ENCODE results near the gene ANP32B. TPM values are rescaled to one million over a fixed set of nuclear protein-coding genes. Genes with fewer than 3 reads are reported as not detected.
"Not testable (repeated sequence)": the region's sequence is repeated elsewhere in the genome, so short reads cannot be mapped to it uniquely, and the experiment has no call there.

Gene ANP32B
- total RNA-seq, 3 donors from 2014 or later (not counting 1 experiment from before 2014, with no cell fraction given): 89.9 to 107 (median 100) TPM

- Mint-ChIP-seq H3K27me3 (ENCODE audit: low read depth in 2 of 2) (no peaks in the 10 kb centered on the region), H3K27ac (peak overlapping the region; percentile 3 to 62), H3K4me3 (no peak overlapping the region), H3K4me1 (peaks cover 0 to 5% of the 10 kb centered on the region in 2 donors), H3K36me3 (peaks cover 8% of the 10 kb centered on the region), H3K9me3 (no peaks in the 10 kb centered on the region)
- WGBS (ENCODE audit: insufficient coverage): 77% methylated on average over 1 of the region's 1 CpG
- no peak overlapping the region for H3K4me3 ChIP-seq (ENCODE audit: low read length)
- no peak for DNase-seq
- no peaks in the 10 kb centered on the region for H3K9me3 ChIP-seq (ENCODE audit: control insufficient read depth, insufficient read depth, low read length)
- TF ChIP-seq CTCF (IDR thresholded peaks at IDR 0.05): no peak
- intact Hi-C loops (cut with micrococcal nuclease): no loop called here
- no peak overlapping the region for H3K27ac ChIP-seq (ENCODE audit: low read length)
- no peaks in the 10 kb centered on the region for H3K27me3 ChIP-seq (ENCODE audit: control insufficient read depth, insufficient read depth, low read length)
- no peak for ATAC-seq
- H3K4me1 ChIP-seq (ENCODE audit: control insufficient read depth, insufficient read depth, low read length): no peaks in the 10 kb centered on the region
- peaks cover 63% of the 10 kb centered on the region for H3K36me3 ChIP-seq (ENCODE audit: control insufficient read depth, insufficient read depth, low read length)
Observed at GRCh38 chr9:98017306-98017705, 34.2 kb downstream of the ANP32B start.

- no peak overlapping the region for H3K27ac ChIP-seq (ENCODE audit: low read length)
- Mint-ChIP-seq H3K36me3 (peaks cover 5% of the 10 kb centered on the region), H3K4me1 (peaks cover 0 to 5% of the 10 kb centered on the region in 2 donors), H3K27ac (peak overlapping the region in 1 of 2 donors; percentile 31), H3K9me3 (no peaks in the 10 kb centered on the region), H3K27me3 (ENCODE audit: low read depth in 2 of 2) (no peaks in the 10 kb centered on the region), H3K4me3 (no peak overlapping the region)
- no peaks in the 10 kb centered on the region for H3K9me3 ChIP-seq (ENCODE audit: control insufficient read depth, insufficient read depth, low read length)
- H3K4me1 ChIP-seq (ENCODE audit: control insufficient read depth, insufficient read depth, low read length): no peaks in the 10 kb centered on the region
- H3K36me3 ChIP-seq (ENCODE audit: control insufficient read depth, insufficient read depth, low read length): peaks cover 53% of the 10 kb centered on the region
- intact Hi-C loops (cut with micrococcal nuclease): no loop called here
- no peak for ATAC-seq
- H3K4me3 ChIP-seq (ENCODE audit: low read length): no peak overlapping the region
- H3K27me3 ChIP-seq (ENCODE audit: control insufficient read depth, insufficient read depth, low read length): no peaks in the 10 kb centered on the region
- no peak for DNase-seq
- no peak for TF ChIP-seq CTCF (IDR thresholded peaks at IDR 0.05)
- WGBS (ENCODE audit: insufficient coverage): 98% methylated on average over 5 of the region's 5 CpGs
Observed at GRCh38 chr9:98018347-98018746, 35.2 kb downstream of the ANP32B start.

GRCh38 chr9:98019098-98019497, 36.0 kb downstream of the ANP32B start:
- Mint-ChIP-seq H3K27me3 (ENCODE audit: low read depth in 2 of 2) (no peaks in the 10 kb centered on the region), H3K9me3 (no peaks in the 10 kb centered on the region), H3K27ac (peak overlapping the region in 1 of 2 donors; percentile 31), H3K4me1 (peaks cover 0 to 5% of the 10 kb centered on the region in 2 donors), H3K36me3 (peaks cover 5% of the 10 kb centered on the region), H3K4me3 (no peak overlapping the region)
- intact Hi-C loops (cut with micrococcal nuclease): no loop called here
- H3K27me3 ChIP-seq (ENCODE audit: control insufficient read depth, insufficient read depth, low read length): no peaks in the 10 kb centered on the region
- no peaks in the 10 kb centered on the region for H3K4me1 ChIP-seq (ENCODE audit: control insufficient read depth, insufficient read depth, low read length)
- H3K9me3 ChIP-seq (ENCODE audit: control insufficient read depth, insufficient read depth, low read length): no peaks in the 10 kb centered on the region
- no peak for ATAC-seq
- no peak overlapping the region for H3K27ac ChIP-seq (ENCODE audit: low read length)
- no peak for DNase-seq
- H3K4me3 ChIP-seq (ENCODE audit: low read length): no peak overlapping the region
- peaks cover 47% of the 10 kb centered on the region for H3K36me3 ChIP-seq (ENCODE audit: control insufficient read depth, insufficient read depth, low read length)
- WGBS (ENCODE audit: insufficient coverage): 82% methylated on average over 3 of the region's 4 CpGs
- TF ChIP-seq CTCF (IDR thresholded peaks at IDR 0.05): no peak

- peaks cover 40% of the 10 kb centered on the region for H3K36me3 ChIP-seq (ENCODE audit: control insufficient read depth, insufficient read depth, low read length)
- H3K4me1 Mint-ChIP-seq; DNase-seq; H3K27me3 Mint-ChIP-seq (ENCODE audit: low read depth in 2 of 2); ATAC-seq; H3K9me3 Mint-ChIP-seq; H3K27ac ChIP-seq (ENCODE audit: low read length); H3K27ac Mint-ChIP-seq; H3K4me1 ChIP-seq (ENCODE audit: control insufficient read depth, insufficient read depth, low read length); H3K36me3 Mint-ChIP-seq; H3K4me3 Mint-ChIP-seq; H3K4me3 ChIP-seq (ENCODE audit: low read length); H3K9me3 ChIP-seq (ENCODE audit: control insufficient read depth, insufficient read depth, low read length); intact Hi-C loops (cut with micrococcal nuclease); H3K27me3 ChIP-seq (ENCODE audit: control insufficient read depth, insufficient read depth, low read length): not testable (repeated sequence)
- 82% methylated on average over 5 of the region's 5 CpGs for WGBS (ENCODE audit: insufficient coverage)
Observed at GRCh38 chr9:98019869-98020268, 36.7 kb downstream of the ANP32B start.

Measured in natural killer cell (primary cell).